Measurements from ENCODE around the gene PMS1.

The PMS1 gene

DNA sequence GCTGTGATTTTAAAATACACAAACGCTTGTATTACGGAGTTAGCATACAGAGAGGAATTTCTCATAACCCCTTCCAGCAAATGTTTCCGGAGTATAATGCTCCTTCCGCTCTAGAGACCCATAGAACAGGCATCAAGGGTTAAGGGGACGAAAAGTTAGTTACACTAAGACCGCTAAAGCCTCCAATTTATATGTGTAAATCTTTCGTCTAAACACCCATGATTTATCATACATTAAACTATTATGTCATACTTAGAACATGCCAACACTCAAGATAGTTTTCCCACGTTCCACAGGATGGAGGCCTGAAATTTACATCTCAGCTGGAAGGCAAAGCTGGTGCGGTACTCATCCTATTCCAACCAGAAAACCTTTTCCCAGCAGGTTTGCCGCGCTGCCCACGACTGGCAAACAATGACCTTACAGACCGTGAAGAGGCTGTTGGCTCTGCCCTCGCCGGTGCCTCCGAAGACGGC is 761 bp upstream of the PMS1 start:
- H3K27me3 Mint-ChIP-seq (ENCODE audit: low read depth, poor library complexity), result peaks cover under 1% of the 10 kb centered on the region
- peak overlapping the region; percentile 97 for H3K27ac Mint-ChIP-seq
- peaks cover 60% of the 10 kb centered on the region for H3K36me3 Mint-ChIP-seq (ENCODE audit: low read depth)
- H3K4me3 Mint-ChIP-seq, result peak overlapping the region; percentile 88
- no peaks in the 10 kb centered on the region for H3K9me3 Mint-ChIP-seq
- TF ChIP-seq, protein P1, sequence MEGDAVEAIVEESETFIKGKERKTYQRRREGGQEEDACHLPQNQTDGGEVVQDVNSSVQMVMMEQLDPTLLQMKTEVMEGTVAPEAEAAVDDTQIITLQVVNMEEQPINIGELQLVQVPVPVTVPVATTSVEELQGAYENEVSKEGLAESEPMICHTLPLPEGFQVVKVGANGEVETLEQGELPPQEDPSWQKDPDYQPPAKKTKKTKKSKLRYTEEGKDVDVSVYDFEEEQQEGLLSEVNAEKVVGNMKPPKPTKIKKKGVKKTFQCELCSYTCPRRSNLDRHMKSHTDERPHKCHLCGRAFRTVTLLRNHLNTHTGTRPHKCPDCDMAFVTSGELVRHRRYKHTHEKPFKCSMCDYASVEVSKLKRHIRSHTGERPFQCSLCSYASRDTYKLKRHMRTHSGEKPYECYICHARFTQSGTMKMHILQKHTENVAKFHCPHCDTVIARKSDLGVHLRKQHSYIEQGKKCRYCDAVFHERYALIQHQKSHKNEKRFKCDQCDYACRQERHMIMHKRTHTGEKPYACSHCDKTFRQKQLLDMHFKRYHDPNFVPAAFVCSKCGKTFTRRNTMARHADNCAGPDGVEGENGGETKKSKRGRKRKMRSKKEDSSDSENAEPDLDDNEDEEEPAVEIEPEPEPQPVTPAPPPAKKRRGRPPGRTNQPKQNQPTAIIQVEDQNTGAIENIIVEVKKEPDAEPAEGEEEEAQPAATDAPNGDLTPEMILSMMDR (IDR thresholded peaks at IDR 0.05), result no peak
- no peak for DNase-seq
- peaks cover 43% of the 10 kb centered on the region for H3K4me1 Mint-ChIP-seq

GRCh38 chr2:189791338-189792042 is 7.2 kb downstream of the PMS1 start:
- Mint-ChIP-seq H3K27ac (no peak overlapping the region), H3K4me1 (peaks cover 5% of the 10 kb centered on the region), H3K9me3 (no peaks in the 10 kb centered on the region), H3K4me3 (no peak overlapping the region), H3K27me3 (ENCODE audit: low read depth, poor library complexity) (no peaks in the 10 kb centered on the region), H3K36me3 (ENCODE audit: low read depth) (peaks cover 59% of the 10 kb centered on the region)
- DNase-seq, result no peak
- TF ChIP-seq, protein P1 (IDR thresholded peaks at IDR 0.05), result no peak

- TF ChIP-seq, protein P1 (IDR thresholded peaks at IDR 0.05), result no peak
- no peak overlapping the region for H3K4me3 Mint-ChIP-seq
Measured at GRCh38 chr2:189794310-189794709, 10.1 kb downstream of the PMS1 start.

DNA sequence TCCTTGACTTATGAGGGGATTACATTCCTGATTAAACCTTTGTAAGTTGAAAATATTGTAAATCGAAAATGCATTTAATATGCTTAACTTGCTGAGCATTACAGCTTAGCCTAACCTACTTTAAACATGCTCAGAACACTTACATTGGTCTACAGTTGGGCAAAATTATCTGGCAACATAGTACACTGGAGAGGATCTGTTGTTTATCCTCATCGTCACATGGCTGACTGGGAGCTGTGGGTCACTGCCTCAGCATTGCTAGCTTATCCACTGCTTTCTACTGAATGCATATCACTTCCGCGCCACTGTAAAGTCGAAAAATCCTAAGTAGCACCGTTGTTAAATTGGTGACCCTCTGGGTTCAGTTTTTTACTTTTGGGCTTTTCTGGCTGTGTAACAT is 13.7 kb downstream of the PMS1 start:
- Mint-ChIP-seq H3K4me3 (no peak overlapping the region), H3K4me1 (no peaks in the 10 kb centered on the region), H3K9me3 (no peaks in the 10 kb centered on the region), H3K27ac (peak overlapping the region; percentile 51), H3K27me3 (ENCODE audit: low read depth, poor library complexity) (no peaks in the 10 kb centered on the region), H3K36me3 (ENCODE audit: low read depth) (peaks cover 48% of the 10 kb centered on the region)
- no peak for DNase-seq
- TF ChIP-seq, protein P1 (IDR thresholded peaks at IDR 0.05), result no peak

More at GRCh38 chr2:189794310-189794709, 10.1 kb downstream of the PMS1 start:
- no peaks in the 10 kb centered on the region for H3K27me3 Mint-ChIP-seq (ENCODE audit: low read depth, poor library complexity)
- no peaks in the 10 kb centered on the region for H3K4me1 Mint-ChIP-seq
- no peaks in the 10 kb centered on the region for H3K9me3 Mint-ChIP-seq
- peaks cover 48% of the 10 kb centered on the region for H3K36me3 Mint-ChIP-seq (ENCODE audit: low read depth)
- no peak overlapping the region for H3K27ac Mint-ChIP-seq
- no peak for DNase-seq

- H3K27ac Mint-ChIP-seq, result peak overlapping the region; percentile 51
Measured at GRCh38 chr2:189798312-189799029, 14.2 kb downstream of the PMS1 start.

More at GRCh38 chr2:189798312-189799029, 14.2 kb downstream of the PMS1 start:
- H3K9me3 Mint-ChIP-seq, result no peaks in the 10 kb centered on the region
- H3K4me3 Mint-ChIP-seq, result no peak overlapping the region
- TF ChIP-seq, protein P1 (IDR thresholded peaks at IDR 0.05), result peak; percentile 15
- no peak for DNase-seq
- peaks cover 45% of the 10 kb centered on the region for H3K36me3 Mint-ChIP-seq (ENCODE audit: low read depth)
- no peaks in the 10 kb centered on the region for H3K27me3 Mint-ChIP-seq (ENCODE audit: low read depth, poor library complexity)
- no peaks in the 10 kb centered on the region for H3K4me1 Mint-ChIP-seq
